Liver (tissue), 9 donors: ENCODE results near the gene FTO. TPM values are rescaled to one million over a fixed set of nuclear protein-coding genes. Genes with fewer than 3 reads are reported as not detected.

Experiments
- DNase-seq: peaks from one replicate; pipeline ENCODE4 v3.0.0-alpha.2; 2017; ENCODE audit warnings: low spot score
- H3K27ac ChIP-seq, 2 donors: one replicate each; pipeline ENCODE4 v1.7.0; 2013; ENCODE audit warnings: inconsistent platforms in 2 of 2, low read length in 2 of 2, control low read depth in 1 of 2, low read depth in 1 of 2, mild to moderate bottlenecking in 1 of 2
- H3K27me3 ChIP-seq, 4 donors: one replicate each; pipeline versions ENCODE4 v1.6.1 to v1.7.0; 2013; ENCODE audit warnings: low read length in 3 of 4, inconsistent platforms in 1 of 4, mild to moderate bottlenecking in 1 of 4, moderate library complexity in 1 of 4; ENCODE audit not compliant: control insufficient read depth in 4 of 4, insufficient read depth in 4 of 4
- H3K36me3 ChIP-seq, 4 donors: one replicate each; pipeline versions ENCODE4 v1.6.1 to v1.7.0; 2013; ENCODE audit warnings: low read length in 3 of 4, mild to moderate bottlenecking in 3 of 4, low read depth in 1 of 4, moderate library complexity in 1 of 4; ENCODE audit not compliant: control insufficient read depth in 4 of 4, insufficient read depth in 3 of 4
- H3K4me1 ChIP-seq, 4 donors: one replicate each; pipeline versions ENCODE4 v1.6.1 to v1.7.0; 2013; ENCODE audit warnings: low read length in 3 of 4, mild to moderate bottlenecking in 3 of 4, moderate library complexity in 1 of 4; ENCODE audit not compliant: control insufficient read depth in 4 of 4, insufficient read depth in 4 of 4
- H3K4me3 ChIP-seq, 3 donors: one replicate each; pipeline versions ENCODE4 v1.6.1 to v1.7.0; 2013; ENCODE audit warnings: low read length in 3 of 3, control low read depth in 1 of 3, low read depth in 1 of 3, mild to moderate bottlenecking in 1 of 3
- H3K9ac ChIP-seq, 2 donors: one replicate each; pipeline ENCODE4 v1.7.0; 2013; ENCODE audit warnings: low read length in 2 of 2, mild to moderate bottlenecking in 2 of 2, moderate library complexity in 2 of 2, control low read depth in 1 of 2, low read depth in 1 of 2
- H3K9me3 ChIP-seq, 4 donors: one replicate each; pipeline versions ENCODE4 v1.6.1 to v1.7.0; 2013; ENCODE audit warnings: low read length in 3 of 4; ENCODE audit not compliant: control insufficient read depth in 4 of 4
- ATF3 ChIP-seq: IDR thresholded peaks from 2 replicates; pipeline ENCODE4 v1.6.1; 2016; ENCODE audit warnings: antibody characterized with exemption
- CTCF ChIP-seq: fragments of 150-350 bp; IDR thresholded peaks from 2 replicates; pipeline ENCODE4 v1.5.1; 2017; ENCODE audit warnings: improper control_type of control experiment, low read depth, low read length; ENCODE audit not compliant: missing input control
- FOXA1 ChIP-seq: IDR thresholded peaks from 2 replicates; pipeline ENCODE4 v1.6.1; 2016; ENCODE audit warnings: antibody characterized with exemption
- FOXA2 ChIP-seq: IDR thresholded peaks from 2 replicates; pipeline ENCODE4 v1.6.1; 2016; ENCODE audit warnings: antibody characterized with exemption
- GABPA ChIP-seq, 2 donors: IDR thresholded peaks in 1 of 2; conservative IDR thresholded peaks in 1 of 2; 2 replicates each; pipeline ENCODE4 v1.6.1; 2016; ENCODE audit warnings: antibody characterized with exemption in 2 of 2, mild to moderate bottlenecking in 1 of 2, moderate library complexity in 1 of 2
- HNF4A ChIP-seq, 2 donors: conservative IDR thresholded peaks; 2 replicates each; pipeline ENCODE4 v1.6.1; 2016; ENCODE audit warnings: antibody characterized with exemption in 2 of 2, mild to moderate bottlenecking in 2 of 2
- HNF4G ChIP-seq: IDR thresholded peaks from 2 replicates; pipeline ENCODE4 v1.6.1; 2016; ENCODE audit warnings: antibody characterized with exemption
- MAX ChIP-seq: IDR thresholded peaks from 2 replicates; pipeline ENCODE4 v1.6.1; 2016; ENCODE audit warnings: antibody characterized with exemption
- NR2F2 ChIP-seq: IDR thresholded peaks from 2 replicates; pipeline ENCODE4 v1.6.1; 2016; ENCODE audit warnings: antibody characterized with exemption
- RAD21 ChIP-seq, 2 donors: IDR thresholded peaks; 2 replicates each; pipeline ENCODE4 v1.6.1; 2016; ENCODE audit warnings: antibody characterized with exemption in 2 of 2, mild to moderate bottlenecking in 2 of 2
- REST ChIP-seq: IDR thresholded peaks from 2 replicates; pipeline ENCODE4 v1.6.1; 2016; ENCODE audit warnings: antibody characterized with exemption, mild to moderate bottlenecking
- RXRA ChIP-seq, 2 donors: IDR thresholded peaks; 2 replicates each; pipeline ENCODE4 v1.6.1; 2017 to 2018; ENCODE audit warnings: antibody characterized with exemption in 2 of 2, mild to moderate bottlenecking in 1 of 2
- SP1 ChIP-seq: IDR thresholded peaks from 2 replicates; pipeline ENCODE4 v1.6.1; 2018; ENCODE audit warnings: antibody characterized with exemption, mild to moderate bottlenecking
- TAF1 ChIP-seq: conservative IDR thresholded peaks from 2 replicates; pipeline ENCODE4 v1.6.1; 2016; ENCODE audit warnings: antibody characterized with exemption, mild to moderate bottlenecking
- YY1 ChIP-seq: IDR thresholded peaks from 2 replicates; pipeline ENCODE4 v1.6.1; 2016; ENCODE audit warnings: antibody characterized with exemption, mild to moderate bottlenecking
- ZBTB33 ChIP-seq: IDR thresholded peaks from 2 replicates; pipeline ENCODE4 v1.6.1; 2016; ENCODE audit warnings: antibody characterized with exemption
- WGBS: extraction: QIAGEN DNeasy Blood & Tissue Kit; methylation state at CpG from one replicate; pipeline ENCODE4 v1.1.7; 2013; 5-methylcytosine and 5-hydroxymethylcytosine counted together
- polyA plus RNA-seq, 2 donors: library from polyadenylated mRNA; stranded (reverse) in 1 of 2; unstranded in 1 of 2; fragments of 200-250 nt in 1 of 2; fragments of >200 nt in 1 of 2; fragmentation: Nextera tagmentation in 1 of 2; extraction: Ambion mirVana in 1 of 2; gene quantifications; one replicate each; pipeline versions ENCODE4 v1.2.1 to v1.2.3, GENCODE V29; 2013 to 2015
- total RNA-seq, 2 donors: library from RNA; depleted of rRNA; stranded (reverse); fragments of >200 nt; gene quantifications; one replicate each; pipeline ENCODE4 v1.2.3, GENCODE V29; 2014
- donor health status: healthy.
- donor health status: healthy.
- donor health status: healthy.
- donor health status: healthy.
- donor health status: healthy.

Gene FTO
- total and polyA plus RNA-seq, 4 donors: 12.0 to 54.2 (median 24.6) TPM

GRCh38 chr16:53714205-53715022 is 10.5 kb downstream of the FTO start:
- Histone ChIP-seq H3K4me3 (no peak overlapping the region), H3K36me3 (no peaks in the 10 kb centered on the region), H3K9me3 (no peaks in the 10 kb centered on the region), H3K27me3 (no peaks in the 10 kb centered on the region), H3K27ac (no peak overlapping the region), H3K4me1 (peaks cover 0 to 3% (median under 1%) of the 10 kb centered on the region in 4 donors), H3K9ac (no peak overlapping the region)
- 71% methylated on average over 7 of the region's 7 CpGs for WGBS
- TF ChIP-seq TAF1 (no peak), GABPA (IDR thresholded peaks at IDR 0.05 in 1 of 2, conservative IDR thresholded peaks at IDR 0.05 in 1 of 2) (no peak), YY1 (no peak), HNF4G (no peak), SP1 (no peak), NR2F2 (no peak), MAX (no peak), REST (no peak), FOXA1 (no peak), FOXA2 (no peak), RXRA (IDR thresholded peaks at IDR 0.05) (no peak), ZBTB33 (no peak), RAD21 (IDR thresholded peaks at IDR 0.05) (no peak), CTCF (no peak), HNF4A (conservative IDR thresholded peaks at IDR 0.05) (no peak), ATF3 (no peak)
- no peak for DNase-seq
